ENCODE data around the gene STAT5B. TPM values are rescaled to one million over a fixed set of nuclear protein-coding genes. Genes with fewer than 3 reads are reported as not detected.

Gene STAT5B
- total and polyA plus RNA-seq, 2 of the 13 experiments (the other 11 are each of a cell fraction or from before 2014, with no cell fraction given) = 21.0 to 42.8 TPM

- Histone ChIP-seq H3K9me3 (ENCODE audit: low read length) (no peaks in the 10 kb centered on the region), H4K20me1 (ENCODE audit: insufficient read depth, low read length) (no peaks in the 10 kb centered on the region), H3K27me3 (ENCODE audit: control insufficient read depth in 1 of 2, insufficient read depth in 2 of 2, low read length in 2 of 2) (no peaks in the 10 kb centered on the region), H3K9ac (ENCODE audit: insufficient read depth, low read depth, low read length) (peak overlapping the region; percentile 55), H3K4me2 (ENCODE audit: low read depth, low read length) (peak overlapping the region; percentile 82), H3K79me2 (ENCODE audit: insufficient read depth, low read length) (no peaks in the 10 kb centered on the region), H2AFZ (ENCODE audit: low read length) (no peak overlapping the region), H3K4me3 (replicated peaks in 1 of 3; ENCODE audit: insufficient read depth in 1 of 3, low read depth in 2 of 3, low read length in 3 of 3) (peak overlapping the region; percentile 47 to 65 (median 51)), H3K36me3 (replicated peaks in 1 of 2; ENCODE audit: control insufficient read depth in 1 of 2, insufficient read depth in 2 of 2, low read length in 2 of 2) (peaks cover 2 to 10% of the 10 kb centered on the region in 2 experiments; a peak in 4 of 5 replicates), H3K4me1 (ENCODE audit: insufficient read depth, low read length) (peaks cover 85% of the 10 kb centered on the region), H3K27ac (ENCODE audit: extremely low read length, insufficient read depth, low read length) (peak overlapping the region; percentile 73)
- WGBS (ENCODE audit: low lambda C conversion rate) = 8% methylated on average over 5 of the region's 5 CpGs
- no TSS peak for BruUV-seq (replicated peaks)
- in situ Hi-C loops (cut with HindIII; ENCODE audit: extremely low pct_ligation_motif_present, low pct_unique_long_range_greater_than_20kb) (no loop called here), intact Hi-C loops (cut with micrococcal nuclease; ENCODE audit: unreplicated experiment) (no loop called here)
- FAIRE-seq (no peak), ATAC-seq (no peak), DNase-seq (ENCODE audit: low spot score) (no peak)
- ChIA-PET CTCF (ENCODE audit: low intra/inter-chr PET ratio, low total read pairs) (interaction anchor here (1.4 to 1.9 kb wide), 2 partner anchors 11 to 94 kb away, joined by 6 to 10 read pairs; no protein-coding TSS in a partner anchor), POLR2A (interaction anchor here (0.6 to 3.7 kb wide), 32 partner anchors 9 to 431 kb away, joined by 3 to 47 read pairs (median 4); partner anchors contain the start of genes CAVIN1, DNAJC7, GHDC and NAGLU)
- TF ChIP-seq ZBTB3 (CRISPR knock-in tag; IDR thresholded peaks at IDR 0.05; ENCODE audit: borderline replicate concordance, low read depth) = 0 out of 2 replicates have a peak, but pooled peaks have one; percentile 56
- TF ChIP-seq ZNF878 (CRISPR knock-in tag; IDR thresholded peaks at IDR 0.05) = 0 out of 2 replicates have a peak, but pooled peaks have one; percentile 12
- no peak; the same call in 1 of the 2 replicates for TF ChIP-seq ZMYM2 (CRISPR knock-in tag; IDR thresholded peaks at IDR 0.05)
- 0 out of 2 replicates have a peak, but pooled peaks have one; percentile 18 for TF ChIP-seq ZSCAN22 (CRISPR knock-in tag; IDR thresholded peaks at IDR 0.05)
- TF ChIP-seq, protein P1, sequence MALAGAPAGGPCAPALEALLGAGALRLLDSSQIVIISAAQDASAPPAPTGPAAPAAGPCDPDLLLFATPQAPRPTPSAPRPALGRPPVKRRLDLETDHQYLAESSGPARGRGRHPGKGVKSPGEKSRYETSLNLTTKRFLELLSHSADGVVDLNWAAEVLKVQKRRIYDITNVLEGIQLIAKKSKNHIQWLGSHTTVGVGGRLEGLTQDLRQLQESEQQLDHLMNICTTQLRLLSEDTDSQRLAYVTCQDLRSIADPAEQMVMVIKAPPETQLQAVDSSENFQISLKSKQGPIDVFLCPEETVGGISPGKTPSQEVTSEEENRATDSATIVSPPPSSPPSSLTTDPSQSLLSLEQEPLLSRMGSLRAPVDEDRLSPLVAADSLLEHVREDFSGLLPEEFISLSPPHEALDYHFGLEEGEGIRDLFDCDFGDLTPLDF (CRISPR knock-in tag; IDR thresholded peaks at IDR 0.05) = no peak
- TF ChIP-seq ZNF256 (CRISPR knock-in tag; conservative IDR thresholded peaks at IDR 0.05) = peak; percentile 58; the same call in 1 of the 2 replicates
- 0 out of 2 replicates have a peak, but pooled peaks have one; percentile 28 for TF ChIP-seq ZNF816 (CRISPR knock-in tag; IDR thresholded peaks at IDR 0.05; ENCODE audit: borderline replicate concordance)
- 0 out of 2 replicates have a peak, but pooled peaks have one; percentile 31 for TF ChIP-seq ZBTB42 (CRISPR knock-in tag; IDR thresholded peaks at IDR 0.05)
- 0 out of 2 replicates have a peak, but pooled peaks have one; percentile 3 for TF ChIP-seq IRF9 (CRISPR knock-in tag; IDR thresholded peaks at IDR 0.05; ENCODE audit: borderline replicate concordance)
- 0 out of 2 replicates have a peak, but pooled peaks have one; percentile 15 for TF ChIP-seq ZNF275 (CRISPR knock-in tag; IDR thresholded peaks at IDR 0.05; ENCODE audit: borderline replicate concordance)
- TF ChIP-seq ZNF337 (CRISPR knock-in tag; IDR thresholded peaks at IDR 0.05; ENCODE audit: borderline replicate concordance, low read depth) = 0 out of 2 replicates have a peak, but pooled peaks have one; percentile 20
- no peak for TF ChIP-seq IKZF4 (CRISPR knock-in tag; IDR thresholded peaks at IDR 0.05; ENCODE audit: borderline replicate concordance, low read depth, not compliant biosample characterization)
- no peak for TF ChIP-seq MED8 (CRISPR knock-in tag; IDR thresholded peaks at IDR 0.05; ENCODE audit: insufficient replicate concordance)
- 0 out of 2 replicates have a peak, but pooled peaks have one; percentile 20 for TF ChIP-seq ZNF724P (CRISPR knock-in tag; IDR thresholded peaks at IDR 0.05; ENCODE audit: borderline replicate concordance)
- TF ChIP-seq, protein P2, sequence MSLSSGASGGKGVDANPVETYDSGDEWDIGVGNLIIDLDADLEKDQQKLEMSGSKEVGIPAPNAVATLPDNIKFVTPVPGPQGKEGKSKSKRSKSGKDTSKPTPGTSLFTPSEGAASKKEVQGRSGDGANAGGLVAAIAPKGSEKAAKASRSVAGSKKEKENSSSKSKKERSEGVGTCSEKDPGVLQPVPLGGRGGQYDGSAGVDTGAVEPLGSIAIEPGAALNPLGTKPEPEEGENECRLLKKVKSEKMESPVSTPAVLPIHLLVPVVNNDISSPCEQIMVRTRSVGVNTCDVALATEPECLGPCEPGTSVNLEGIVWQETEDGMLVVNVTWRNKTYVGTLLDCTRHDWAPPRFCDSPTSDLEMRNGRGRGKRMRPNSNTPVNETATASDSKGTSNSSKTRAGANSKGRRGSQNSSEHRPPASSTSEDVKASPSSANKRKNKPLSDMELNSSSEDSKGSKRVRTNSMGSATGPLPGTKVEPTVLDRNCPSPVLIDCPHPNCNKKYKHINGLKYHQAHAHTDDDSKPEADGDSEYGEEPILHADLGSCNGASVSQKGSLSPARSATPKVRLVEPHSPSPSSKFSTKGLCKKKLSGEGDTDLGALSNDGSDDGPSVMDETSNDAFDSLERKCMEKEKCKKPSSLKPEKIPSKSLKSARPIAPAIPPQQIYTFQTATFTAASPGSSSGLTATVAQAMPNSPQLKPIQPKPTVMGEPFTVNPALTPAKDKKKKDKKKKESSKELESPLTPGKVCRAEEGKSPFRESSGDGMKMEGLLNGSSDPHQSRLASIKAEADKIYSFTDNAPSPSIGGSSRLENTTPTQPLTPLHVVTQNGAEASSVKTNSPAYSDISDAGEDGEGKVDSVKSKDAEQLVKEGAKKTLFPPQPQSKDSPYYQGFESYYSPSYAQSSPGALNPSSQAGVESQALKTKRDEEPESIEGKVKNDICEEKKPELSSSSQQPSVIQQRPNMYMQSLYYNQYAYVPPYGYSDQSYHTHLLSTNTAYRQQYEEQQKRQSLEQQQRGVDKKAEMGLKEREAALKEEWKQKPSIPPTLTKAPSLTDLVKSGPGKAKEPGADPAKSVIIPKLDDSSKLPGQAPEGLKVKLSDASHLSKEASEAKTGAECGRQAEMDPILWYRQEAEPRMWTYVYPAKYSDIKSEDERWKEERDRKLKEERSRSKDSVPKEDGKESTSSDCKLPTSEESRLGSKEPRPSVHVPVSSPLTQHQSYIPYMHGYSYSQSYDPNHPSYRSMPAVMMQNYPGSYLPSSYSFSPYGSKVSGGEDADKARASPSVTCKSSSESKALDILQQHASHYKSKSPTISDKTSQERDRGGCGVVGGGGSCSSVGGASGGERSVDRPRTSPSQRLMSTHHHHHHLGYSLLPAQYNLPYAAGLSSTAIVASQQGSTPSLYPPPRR (CRISPR knock-in tag; IDR thresholded peaks at IDR 0.05; ENCODE audit: borderline replicate concordance) = no peak
These were observed 35.8 kb upstream of the STAT5B start for GRCh38 chr17:42312035-42312284.
